ENCODE data around the gene GALNT2. TPM values are rescaled to one million over a fixed set of nuclear protein-coding genes. Genes with fewer than 3 reads are reported as not detected.

Gene GALNT2
- total and polyA plus RNA-seq, 2 of the 13 experiments (the other 11 are each of a cell fraction or from before 2014, with no cell fraction given): 39.3 to 39.6 TPM

DNA sequence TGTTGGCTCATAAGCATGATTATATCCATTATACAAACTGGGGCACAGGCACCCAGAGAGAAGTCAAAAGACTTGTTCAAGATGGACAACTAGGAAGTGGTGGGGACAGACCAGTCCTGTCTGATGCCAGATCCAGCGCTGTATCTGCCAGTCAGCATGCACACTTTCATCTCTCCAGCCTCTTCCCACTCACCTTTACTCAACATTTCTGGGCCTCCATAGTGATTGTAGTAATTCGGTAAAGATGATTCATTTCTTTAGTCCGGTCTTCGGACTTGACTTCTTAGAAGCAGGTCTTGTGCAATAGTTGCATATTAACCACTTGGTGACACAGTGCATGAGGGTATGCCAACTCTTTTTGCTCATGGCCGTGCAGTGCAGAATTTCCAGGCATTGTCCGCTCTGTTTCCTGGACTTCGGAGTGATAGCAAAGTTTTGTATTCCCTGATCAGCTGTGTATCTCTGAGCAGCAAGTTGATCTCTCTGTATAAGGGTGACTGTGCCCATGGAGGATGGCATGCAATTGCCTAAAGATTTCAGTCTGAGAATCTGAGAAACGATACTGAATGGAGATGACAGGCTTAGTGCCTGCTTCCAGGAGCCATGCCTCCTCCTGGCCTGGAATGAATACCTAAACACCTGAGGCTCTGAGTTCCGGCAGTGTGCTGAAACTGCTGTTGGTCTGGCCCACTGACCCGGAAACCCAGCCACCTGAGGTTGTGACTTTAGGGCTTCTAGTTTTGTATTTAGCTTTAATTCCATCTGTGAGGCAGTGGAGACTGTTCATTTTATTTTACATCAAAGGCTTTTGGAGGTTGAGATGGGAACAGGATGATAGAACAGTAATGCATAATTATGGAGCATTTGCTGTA, 39.0 kb downstream of the GALNT2 start (continued):
- TF ChIP-seq ZEB1 (IDR thresholded peaks at IDR 0.05; ENCODE audit: insufficient replicate concordance, low read depth) (peak; percentile 74), ZNF652 (CRISPR knock-in tag; IDR thresholded peaks at IDR 0.05; ENCODE audit: borderline replicate concordance, low read depth) (peak; percentile 96), NR2F6 (IDR thresholded peaks at IDR 0.05) (peak; percentile 53), NR2F6 (CRISPR knock-in tag; IDR thresholded peaks at IDR 0.05) (peak; percentile 74), ZNF337 (CRISPR knock-in tag; IDR thresholded peaks at IDR 0.05; ENCODE audit: borderline replicate concordance, low read depth) (no peak), HOXA9 (CRISPR knock-in tag; IDR thresholded peaks at IDR 0.05; ENCODE audit: borderline replicate concordance) (peak; percentile 34; the same call in 1 of the 2 replicates), ZFX (CRISPR knock-in tag; IDR thresholded peaks at IDR 0.05; ENCODE audit: low read depth) (peak; percentile 37; the same call in 1 of the 2 replicates), GZF1 (CRISPR knock-in tag; IDR thresholded peaks at IDR 0.05) (no peak), POLR2A (IDR thresholded peaks at IDR 0.05; ENCODE audit: insufficient read depth in 1 of 2, low read depth in 2 of 2, low read length in 2 of 2) (peak in 1 of 2 experiments; percentile 36; a peak in 1 of 4 replicates), IKZF4 (CRISPR knock-in tag; IDR thresholded peaks at IDR 0.05; ENCODE audit: borderline replicate concordance, low read depth, not compliant biosample characterization) (no peak)
- TF ChIP-seq, protein P1, sequence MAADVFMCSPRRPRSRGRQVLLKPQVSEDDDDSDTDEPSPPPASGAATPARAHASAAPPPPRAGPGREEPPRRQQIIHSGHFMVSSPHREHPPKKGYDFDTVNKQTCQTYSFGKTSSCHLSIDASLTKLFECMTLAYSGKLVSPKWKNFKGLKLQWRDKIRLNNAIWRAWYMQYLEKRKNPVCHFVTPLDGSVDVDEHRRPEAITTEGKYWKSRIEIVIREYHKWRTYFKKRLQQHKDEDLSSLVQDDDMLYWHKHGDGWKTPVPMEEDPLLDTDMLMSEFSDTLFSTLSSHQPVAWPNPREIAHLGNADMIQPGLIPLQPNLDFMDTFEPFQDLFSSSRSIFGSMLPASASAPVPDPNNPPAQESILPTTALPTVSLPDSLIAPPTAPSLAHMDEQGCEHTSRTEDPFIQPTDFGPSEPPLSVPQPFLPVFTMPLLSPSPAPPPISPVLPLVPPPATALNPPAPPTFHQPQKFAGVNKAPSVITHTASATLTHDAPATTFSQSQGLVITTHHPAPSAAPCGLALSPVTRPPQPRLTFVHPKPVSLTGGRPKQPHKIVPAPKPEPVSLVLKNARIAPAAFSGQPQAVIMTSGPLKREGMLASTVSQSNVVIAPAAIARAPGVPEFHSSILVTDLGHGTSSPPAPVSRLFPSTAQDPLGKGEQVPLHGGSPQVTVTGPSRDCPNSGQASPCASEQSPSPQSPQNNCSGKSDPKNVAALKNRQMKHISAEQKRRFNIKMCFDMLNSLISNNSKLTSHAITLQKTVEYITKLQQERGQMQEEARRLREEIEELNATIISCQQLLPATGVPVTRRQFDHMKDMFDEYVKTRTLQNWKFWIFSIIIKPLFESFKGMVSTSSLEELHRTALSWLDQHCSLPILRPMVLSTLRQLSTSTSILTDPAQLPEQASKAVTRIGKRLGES (CRISPR knock-in tag; IDR thresholded peaks at IDR 0.05; ENCODE audit: borderline replicate concordance): no peak
- TF ChIP-seq, protein P2, sequence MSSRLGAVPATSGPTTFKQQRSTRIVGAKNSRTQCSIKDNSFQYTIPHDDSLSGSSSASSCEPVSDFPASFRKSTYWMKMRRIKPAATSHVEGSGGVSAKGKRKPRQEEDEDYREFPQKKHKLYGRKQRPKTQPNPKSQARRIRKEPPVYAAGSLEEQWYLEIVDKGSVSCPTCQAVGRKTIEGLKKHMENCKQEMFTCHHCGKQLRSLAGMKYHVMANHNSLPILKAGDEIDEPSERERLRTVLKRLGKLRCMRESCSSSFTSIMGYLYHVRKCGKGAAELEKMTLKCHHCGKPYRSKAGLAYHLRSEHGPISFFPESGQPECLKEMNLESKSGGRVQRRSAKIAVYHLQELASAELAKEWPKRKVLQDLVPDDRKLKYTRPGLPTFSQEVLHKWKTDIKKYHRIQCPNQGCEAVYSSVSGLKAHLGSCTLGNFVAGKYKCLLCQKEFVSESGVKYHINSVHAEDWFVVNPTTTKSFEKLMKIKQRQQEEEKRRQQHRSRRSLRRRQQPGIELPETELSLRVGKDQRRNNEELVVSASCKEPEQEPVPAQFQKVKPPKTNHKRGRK (CRISPR knock-in tag; IDR thresholded peaks at IDR 0.05): no peak
- TF ChIP-seq, protein P3, sequence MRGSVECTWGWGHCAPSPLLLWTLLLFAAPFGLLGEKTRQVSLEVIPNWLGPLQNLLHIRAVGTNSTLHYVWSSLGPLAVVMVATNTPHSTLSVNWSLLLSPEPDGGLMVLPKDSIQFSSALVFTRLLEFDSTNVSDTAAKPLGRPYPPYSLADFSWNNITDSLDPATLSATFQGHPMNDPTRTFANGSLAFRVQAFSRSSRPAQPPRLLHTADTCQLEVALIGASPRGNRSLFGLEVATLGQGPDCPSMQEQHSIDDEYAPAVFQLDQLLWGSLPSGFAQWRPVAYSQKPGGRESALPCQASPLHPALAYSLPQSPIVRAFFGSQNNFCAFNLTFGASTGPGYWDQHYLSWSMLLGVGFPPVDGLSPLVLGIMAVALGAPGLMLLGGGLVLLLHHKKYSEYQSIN (CRISPR knock-in tag; IDR thresholded peaks at IDR 0.05; ENCODE audit: borderline replicate concordance): no peak
- TF ChIP-seq, protein P4, sequence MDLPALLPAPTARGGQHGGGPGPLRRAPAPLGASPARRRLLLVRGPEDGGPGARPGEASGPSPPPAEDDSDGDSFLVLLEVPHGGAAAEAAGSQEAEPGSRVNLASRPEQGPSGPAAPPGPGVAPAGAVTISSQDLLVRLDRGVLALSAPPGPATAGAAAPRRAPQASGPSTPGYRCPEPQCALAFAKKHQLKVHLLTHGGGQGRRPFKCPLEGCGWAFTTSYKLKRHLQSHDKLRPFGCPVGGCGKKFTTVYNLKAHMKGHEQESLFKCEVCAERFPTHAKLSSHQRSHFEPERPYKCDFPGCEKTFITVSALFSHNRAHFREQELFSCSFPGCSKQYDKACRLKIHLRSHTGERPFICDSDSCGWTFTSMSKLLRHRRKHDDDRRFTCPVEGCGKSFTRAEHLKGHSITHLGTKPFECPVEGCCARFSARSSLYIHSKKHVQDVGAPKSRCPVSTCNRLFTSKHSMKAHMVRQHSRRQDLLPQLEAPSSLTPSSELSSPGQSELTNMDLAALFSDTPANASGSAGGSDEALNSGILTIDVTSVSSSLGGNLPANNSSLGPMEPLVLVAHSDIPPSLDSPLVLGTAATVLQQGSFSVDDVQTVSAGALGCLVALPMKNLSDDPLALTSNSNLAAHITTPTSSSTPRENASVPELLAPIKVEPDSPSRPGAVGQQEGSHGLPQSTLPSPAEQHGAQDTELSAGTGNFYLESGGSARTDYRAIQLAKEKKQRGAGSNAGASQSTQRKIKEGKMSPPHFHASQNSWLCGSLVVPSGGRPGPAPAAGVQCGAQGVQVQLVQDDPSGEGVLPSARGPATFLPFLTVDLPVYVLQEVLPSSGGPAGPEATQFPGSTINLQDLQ (CRISPR knock-in tag; IDR thresholded peaks at IDR 0.05): no peak
- TF ChIP-seq, protein P5, sequence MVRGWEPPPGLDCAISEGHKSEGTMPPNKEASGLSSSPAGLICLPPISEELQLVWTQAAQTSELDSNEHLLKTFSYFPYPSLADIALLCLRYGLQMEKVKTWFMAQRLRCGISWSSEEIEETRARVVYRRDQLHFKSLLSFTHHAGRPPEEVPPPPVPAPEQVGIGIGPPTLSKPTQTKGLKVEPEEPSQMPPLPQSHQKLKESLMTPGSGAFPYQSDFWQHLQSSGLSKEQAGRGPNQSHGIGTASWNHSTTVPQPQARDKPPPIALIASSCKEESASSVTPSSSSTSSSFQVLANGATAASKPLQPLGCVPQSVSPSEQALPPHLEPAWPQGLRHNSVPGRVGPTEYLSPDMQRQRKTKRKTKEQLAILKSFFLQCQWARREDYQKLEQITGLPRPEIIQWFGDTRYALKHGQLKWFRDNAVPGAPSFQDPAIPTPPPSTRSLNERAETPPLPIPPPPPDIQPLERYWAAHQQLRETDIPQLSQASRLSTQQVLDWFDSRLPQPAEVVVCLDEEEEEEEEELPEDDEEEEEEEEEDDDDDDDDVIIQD (CRISPR knock-in tag; IDR thresholded peaks at IDR 0.05; ENCODE audit: low read depth): peak; percentile 46; the same call in 1 of the 2 replicates
- TF ChIP-seq, protein P6, sequence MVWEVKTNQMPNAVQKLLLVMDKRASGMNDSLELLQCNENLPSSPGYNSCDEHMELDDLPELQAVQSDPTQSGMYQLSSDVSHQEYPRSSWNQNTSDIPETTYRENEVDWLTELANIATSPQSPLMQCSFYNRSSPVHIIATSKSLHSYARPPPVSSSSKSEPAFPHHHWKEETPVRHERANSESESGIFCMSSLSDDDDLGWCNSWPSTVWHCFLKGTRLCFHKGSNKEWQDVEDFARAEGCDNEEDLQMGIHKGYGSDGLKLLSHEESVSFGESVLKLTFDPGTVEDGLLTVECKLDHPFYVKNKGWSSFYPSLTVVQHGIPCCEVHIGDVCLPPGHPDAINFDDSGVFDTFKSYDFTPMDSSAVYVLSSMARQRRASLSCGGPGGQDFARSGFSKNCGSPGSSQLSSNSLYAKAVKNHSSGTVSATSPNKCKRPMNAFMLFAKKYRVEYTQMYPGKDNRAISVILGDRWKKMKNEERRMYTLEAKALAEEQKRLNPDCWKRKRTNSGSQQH (CRISPR knock-in tag; IDR thresholded peaks at IDR 0.05; ENCODE audit: low read depth): 0 out of 2 replicates have a peak, but pooled peaks have one; percentile 60

Measured in HepG2 (cell line).